Naive thymus-derived CD4-positive, alpha-beta T cell (primary cell): ENCODE data around the gene MBP. TPM values are rescaled to one million over a fixed set of nuclear protein-coding genes. Genes with fewer than 3 reads are reported as not detected.

Source experiments
- ATAC-seq: fragments of 150-1000 bp; cut with Tn5 transposase; 2 replicates; pipeline ENCODE4 v1.10.0; 2021; ENCODE audit warnings: mild to moderate bottlenecking, moderate library complexity
- CTCF ChIA-PET: fragments of 350-600 bp; sonication (Branson Sonifier 250); formaldehyde crosslinking; loops from one replicate; lab custom pipeline; 2021; ENCODE audit warnings: antibody characterized with exemption; lab: Charles Lee
- POLR2A ChIA-PET: fragments of 350-600 bp; sonication (Branson Sonifier 250); formaldehyde crosslinking; loops from one replicate; lab custom pipeline; 2021; ENCODE audit warnings: antibody characterized with exemption, inconsistent platforms; lab: Charles Lee
- DNase-seq, 9 donors: peaks; one replicate each; pipeline versions ENCODE4 v3.0.0 to v3.0.0-alpha.2; 2020 to 2022; ENCODE audit warnings: mixed read lengths in 1 of 9
- H3K27ac ChIP-seq: one replicate; pipeline ENCODE4 v1.7.0; 2013; ENCODE audit warnings: mild to moderate bottlenecking, low read depth, low read length, moderate library complexity
- H3K27me3 ChIP-seq, 2 donors: one replicate each; pipeline ENCODE4 v1.7.0; 2013; ENCODE audit warnings: low read length in 2 of 2, mild to moderate bottlenecking in 2 of 2, moderate library complexity in 2 of 2; ENCODE audit not compliant: control insufficient read depth in 2 of 2, insufficient read depth in 2 of 2
- H3K36me3 ChIP-seq, 3 experiments: 1 replicate in 2 of 3; 2 replicates in 1 of 3; pipeline ENCODE4 v1.7.0; 2013; ENCODE audit warnings: low read length in 3 of 3, mild to moderate bottlenecking in 3 of 3, moderate library complexity in 1 of 3; ENCODE audit not compliant: insufficient read depth in 3 of 3, control insufficient read depth in 2 of 3
- H3K4me1 ChIP-seq, 2 donors: one replicate each; pipeline ENCODE4 v1.7.0; 2013; ENCODE audit warnings: low read length in 2 of 2, mild to moderate bottlenecking in 2 of 2, moderate library complexity in 1 of 2; ENCODE audit not compliant: control insufficient read depth in 2 of 2, insufficient read depth in 2 of 2
- H3K4me3 ChIP-seq: 2 replicates; pipeline ENCODE4 v1.7.0; 2013; ENCODE audit warnings: mild to moderate bottlenecking, low read length
- H3K9me3 ChIP-seq, 3 experiments: 1 replicate in 2 of 3; 2 replicates in 1 of 3; pipeline ENCODE4 v1.7.0; 2013; ENCODE audit warnings: low read length in 3 of 3; ENCODE audit not compliant: control insufficient read depth in 2 of 3
- H3K27ac Mint-ChIP-seq, 9 donors: one replicate each; pipeline ENCODE4 v1.8.0; 2020 to 2022; ENCODE audit warnings: mixed read lengths in 9 of 9, mild to moderate bottlenecking in 8 of 9, moderate library complexity in 5 of 9, inconsistent platforms in 2 of 9
- H3K27me3 Mint-ChIP-seq, 5 donors: one replicate each; pipeline ENCODE4 v1.8.0; 2021 to 2022; ENCODE audit warnings: mixed read lengths in 5 of 5, mild to moderate bottlenecking in 1 of 5
- H3K36me3 Mint-ChIP-seq, 5 donors: one replicate each; pipeline ENCODE4 v1.8.0; 2020 to 2022; ENCODE audit warnings: mixed read lengths in 5 of 5, mild to moderate bottlenecking in 3 of 5, inconsistent platforms in 1 of 5
- H3K4me1 Mint-ChIP-seq, 7 donors: one replicate each; pipeline ENCODE4 v1.8.0; 2020 to 2022; ENCODE audit warnings: mixed read lengths in 7 of 7, mild to moderate bottlenecking in 3 of 7, inconsistent platforms in 1 of 7
- H3K4me3 Mint-ChIP-seq, 10 donors: one replicate each; pipeline ENCODE4 v1.8.0; 2020 to 2022; ENCODE audit warnings: mild to moderate bottlenecking in 10 of 10, mixed read lengths in 10 of 10, moderate library complexity in 6 of 10, inconsistent platforms in 2 of 10
- H3K9me3 Mint-ChIP-seq, 11 donors: one replicate each; pipeline ENCODE4 v1.8.0; 2020 to 2022; ENCODE audit warnings: mixed read lengths in 11 of 11, mild to moderate bottlenecking in 4 of 11, inconsistent platforms in 1 of 11, moderate library complexity in 1 of 11
- intact Hi-C, 2 donors: fragments of 100-400 bp; cut with micrococcal nuclease; formaldehyde crosslinking; loops; one replicate each; pipeline ENCODE4 v1.15.1; 2023
- polyA plus RNA-seq, 2 donors: library from polyadenylated mRNA; unstranded; fragments of 300-500 nt; fragmentation: Illumina TruSeq; gene quantifications; one replicate each; pipeline ENCODE4 v1.2.3, GENCODE V29; 2021
- total RNA-seq, 6 experiments: library from RNA in 5 of 6; stranded (reverse) in 5 of 6; gene quantifications; 1 replicate in 5 of 6; 2 replicates in 1 of 6; pipeline ENCODE4 v1.2.3 and lab custom pipeline; 2021 to 2026

The MBP gene
- total and polyA plus RNA-seq, 7 experiments from 2014 or later: 88.3 to 152 (median 107) TPM

DNA sequence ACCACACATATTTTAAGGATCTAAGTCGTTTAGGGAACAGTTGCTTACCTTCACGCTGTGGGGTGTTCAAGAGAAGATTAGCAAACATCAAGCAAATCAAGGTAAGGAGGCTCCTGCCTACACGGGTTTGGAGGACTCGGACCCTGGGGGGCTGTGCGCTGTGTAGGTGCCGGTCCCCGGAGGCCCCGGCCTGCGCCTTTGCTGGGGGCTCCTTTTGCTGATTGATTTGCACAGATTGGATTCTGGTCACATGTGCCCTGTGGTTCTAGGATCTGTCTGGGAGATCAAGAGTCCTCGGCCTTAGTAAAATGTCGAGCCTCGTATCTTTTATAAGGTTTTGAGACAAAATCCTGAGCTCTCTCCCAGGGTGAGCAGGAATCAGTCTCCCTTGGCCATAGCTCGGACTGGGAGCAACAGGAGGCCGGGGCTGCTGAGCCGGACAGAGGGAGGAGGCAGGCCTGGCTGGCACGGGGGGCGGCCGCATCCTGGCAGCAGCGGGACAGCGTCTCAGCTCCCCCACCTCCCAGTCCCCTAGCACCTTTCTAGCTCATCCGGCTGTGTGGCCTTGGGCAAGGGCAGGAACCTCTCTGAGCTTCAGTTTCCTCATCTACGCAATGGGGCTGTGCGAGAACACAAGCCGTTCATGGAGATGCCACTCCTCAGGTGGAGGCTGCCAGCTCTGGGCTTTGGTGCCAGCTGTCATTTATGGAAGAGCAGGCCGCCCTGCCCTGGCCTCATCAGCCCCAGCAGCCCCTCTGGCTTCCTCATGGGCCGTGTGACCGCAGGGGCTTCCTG, 147.2 kb downstream of the MBP start:
- intact Hi-C loops: no loop called here
- no peaks in the 10 kb centered on the region for H3K9me3 Mint-ChIP-seq
- ATAC-seq: no peak
- POLR2A ChIA-PET: no interaction called here
- Histone ChIP-seq H3K4me3 (no peak overlapping the region), H3K9me3 (no peaks in the 10 kb centered on the region), H3K27me3 (no peaks in the 10 kb centered on the region), H3K27ac (no peak overlapping the region), H3K36me3 (no peaks in the 10 kb centered on the region), H3K4me1 (peaks cover 0 to 7% of the 10 kb centered on the region in 2 donors)
- H3K4me1 Mint-ChIP-seq: peaks cover 0 to 8% (median 6%) of the 10 kb centered on the region in 7 donors
- no peak overlapping the region for H3K27ac Mint-ChIP-seq
- DNase-seq: no peak
- H3K36me3 Mint-ChIP-seq: no peaks in the 10 kb centered on the region
- H3K4me3 Mint-ChIP-seq: no peak overlapping the region
- CTCF ChIA-PET: interaction anchor here (0.6 to 1.0 kb wide), 3 partner anchors 182 to 916 kb away, joined by 3 read pairs; no protein-coding TSS in a partner anchor
- no peaks in the 10 kb centered on the region for H3K27me3 Mint-ChIP-seq

- peaks cover 0 to 7% of the 10 kb centered on the region in 2 donors for H3K4me1 ChIP-seq
- H3K9me3 Mint-ChIP-seq: no peaks in the 10 kb centered on the region
- H3K36me3 ChIP-seq: no peaks in the 10 kb centered on the region
- H3K27me3 ChIP-seq: no peaks in the 10 kb centered on the region
- H3K9me3 ChIP-seq: no peaks in the 10 kb centered on the region
- peaks cover 0 to 8% (median 6%) of the 10 kb centered on the region in 7 donors for H3K4me1 Mint-ChIP-seq
- no peak overlapping the region for H3K4me3 ChIP-seq
- peak in 1 of 9 donors; percentile 19 for DNase-seq
- ChIA-PET CTCF (interaction anchor here (0.8 to 2.3 kb wide), 8 partner anchors 12 to 226 kb away, joined by 3 to 18 read pairs (median 4); no protein-coding TSS in a partner anchor), POLR2A (interaction anchor here (2.1 kb wide), 1 partner anchor 225 kb away, joined by 6 read pairs; no protein-coding TSS in a partner anchor)
- no peak overlapping the region for H3K27ac ChIP-seq
- no peak overlapping the region for H3K4me3 Mint-ChIP-seq
- peak overlapping the region in 1 of 9 donors; percentile 18 for H3K27ac Mint-ChIP-seq
- H3K27me3 Mint-ChIP-seq: no peaks in the 10 kb centered on the region
- intact Hi-C loops: loop anchor here in 1 of 2 donors (5.0 kb wide), 2 partner anchors 228 to 668 kb away; no protein-coding TSS in a partner anchor
- no peaks in the 10 kb centered on the region for H3K36me3 Mint-ChIP-seq
- ATAC-seq: no peak
These were observed 148.1 kb downstream of the MBP start for GRCh38 chr18:76984193-76985155.

GRCh38 chr18:76983613-76984051, 149.0 kb downstream of the MBP start:
- no peak for ATAC-seq
- Histone ChIP-seq H3K27me3 (no peaks in the 10 kb centered on the region), H3K4me3 (no peak overlapping the region), H3K9me3 (no peaks in the 10 kb centered on the region), H3K4me1 (peaks cover 0 to 7% of the 10 kb centered on the region in 2 donors), H3K36me3 (no peaks in the 10 kb centered on the region), H3K27ac (no peak overlapping the region)
- ChIA-PET POLR2A (interaction anchor here (1.7 to 2.1 kb wide), 2 partner anchors 162 to 226 kb away, joined by 4 to 6 read pairs; partner anchors contain the start of gene ZNF236), CTCF (interaction anchor here (0.9 to 2.3 kb wide), 12 partner anchors 7 to 227 kb away, joined by 3 to 18 read pairs (median 6); no protein-coding TSS in a partner anchor)
- H3K27ac Mint-ChIP-seq: peak overlapping the region in 1 of 9 donors; percentile 51
- intact Hi-C loops: loop anchor here (1.0 to 5.0 kb wide), 9 partner anchors 21 to 669 kb away; no protein-coding TSS in a partner anchor
- H3K4me1 Mint-ChIP-seq: peaks cover 0 to 8% (median 6%) of the 10 kb centered on the region in 7 donors
- H3K9me3 Mint-ChIP-seq: no peaks in the 10 kb centered on the region
- no peak overlapping the region for H3K4me3 Mint-ChIP-seq
- no peaks in the 10 kb centered on the region for H3K27me3 Mint-ChIP-seq
- no peaks in the 10 kb centered on the region for H3K36me3 Mint-ChIP-seq
- DNase-seq: no peak

GRCh38 chr18:76982841-76983583, 149.6 kb downstream of the MBP start:
- Histone ChIP-seq H3K4me3 (no peak overlapping the region), H3K36me3 (no peaks in the 10 kb centered on the region), H3K27me3 (no peaks in the 10 kb centered on the region), H3K27ac (no peak overlapping the region), H3K4me1 (peaks cover 0 to 7% of the 10 kb centered on the region in 2 donors), H3K9me3 (no peaks in the 10 kb centered on the region)
- Mint-ChIP-seq H3K4me3 (peak overlapping the region in 3 of 10 donors; percentile 27 to 53 (median 40)), H3K27me3 (no peaks in the 10 kb centered on the region), H3K36me3 (no peaks in the 10 kb centered on the region), H3K4me1 (peaks cover 0 to 8% (median 6%) of the 10 kb centered on the region in 7 donors), H3K9me3 (no peaks in the 10 kb centered on the region), H3K27ac (peak overlapping the region in 2 of 9 donors; percentile 4 to 51)
- CTCF ChIA-PET: interaction anchor here (0.5 to 2.3 kb wide), 16 partner anchors 8 to 228 kb away, joined by 3 to 18 read pairs (median 4); no protein-coding TSS in a partner anchor
- POLR2A ChIA-PET: interaction anchor here (1.7 to 2.1 kb wide), 2 partner anchors 161 to 227 kb away, joined by 4 to 6 read pairs; partner anchors contain the start of gene ZNF236
- intact Hi-C loops: loop anchor here (1.0 to 5.0 kb wide), 9 partner anchors 20 to 669 kb away; no protein-coding TSS in a partner anchor
- ATAC-seq (peak; percentile 98), DNase-seq (peak; percentile 62 to 87 (median 81))

- Mint-ChIP-seq H3K36me3 (no peaks in the 10 kb centered on the region), H3K4me1 (peaks cover 0 to 8% (median 6%) of the 10 kb centered on the region in 7 donors), H3K9me3 (no peaks in the 10 kb centered on the region), H3K4me3 (no peak overlapping the region), H3K27ac (peak overlapping the region in 1 of 9 donors; percentile 12), H3K27me3 (no peaks in the 10 kb centered on the region)
- H3K27me3 ChIP-seq: no peaks in the 10 kb centered on the region
- H3K4me3 ChIP-seq: no peak overlapping the region
- ChIA-PET POLR2A (interaction anchor here (1.7 to 2.1 kb wide), 2 partner anchors 160 to 228 kb away, joined by 4 to 6 read pairs; partner anchors contain the start of gene ZNF236), CTCF (interaction anchor here (0.9 to 2.3 kb wide), 9 partner anchors 11 to 229 kb away, joined by 3 to 18 read pairs (median 6); no protein-coding TSS in a partner anchor)
- DNase-seq (no peak), ATAC-seq (no peak)
- peaks cover 0 to 7% of the 10 kb centered on the region in 2 donors for H3K4me1 ChIP-seq
- intact Hi-C loops: loop anchor here in 1 of 2 donors (2.0 to 5.0 kb wide), 3 partner anchors 19 to 670 kb away; no protein-coding TSS in a partner anchor
- no peak overlapping the region for H3K27ac ChIP-seq
- H3K9me3 ChIP-seq: no peaks in the 10 kb centered on the region
- no peaks in the 10 kb centered on the region for H3K36me3 ChIP-seq
These were observed 150.5 kb downstream of the MBP start for GRCh38 chr18:76982038-76982437.
